Right lobe of liver (tissue), 4 donors: ENCODE results near the gene ODR4.

ENCODE experiments used
- CTCF ChIP-seq, 4 donors: fragments of 200-600 bp in 3 of 4; fragments of 450-650 bp in 1 of 4; IDR thresholded peaks; one replicate each; pipeline versions ENCODE4 v1.5.1 to v1.8.0; 2016 to 2022; ENCODE audit warnings: antibody characterized with exemption in 4 of 4, mild to moderate bottlenecking in 2 of 4
- POLR2A ChIP-seq: fragments of 450-650 bp; IDR thresholded peaks from one replicate; pipeline ENCODE4 v1.6.1; 2017; ENCODE audit warnings: antibody characterized with exemption, mild to moderate bottlenecking
- donor health status: DM: no; HTN: no; CAD: no.
- donor health status: DM: no; HTN: no; CAD: no.
- donor health status: DM: no; HTN: yes; CAD: no.

GRCh38 chr1:186424539-186424938, 48.9 kb downstream of the ODR4 start:
- TF ChIP-seq CTCF (IDR thresholded peaks at IDR 0.05) (no peak), POLR2A (no peak)
